HepG2 (cell line): Measurements from ENCODE around the gene DTX2.
"Not testable (repeated sequence)": the region's sequence is repeated elsewhere in the genome, so short reads cannot be mapped to it uniquely, and the experiment has no call there.

Experiments
- FOXP4 ChIP-seq: sonication (generic); formaldehyde crosslinking; IDR thresholded peaks from 2 replicates; pipeline ENCODE4 v1.4.0; 2020; ENCODE audit warnings: missing genetic modification reagents
- HNRNPK ChIP-seq: fragments of 200-400 bp; formaldehyde crosslinking; IDR thresholded peaks from 2 replicates; pipeline ENCODE4 v1.6.1; 2018; ENCODE audit warnings: low read length, low read depth, moderate library complexity, mild to moderate bottlenecking; ENCODE audit not compliant: poor library complexity, severe bottlenecking
- JUN ChIP-seq: sonication (generic); formaldehyde crosslinking; IDR thresholded peaks from 2 replicates; pipeline ENCODE4 v1.4.0; 2020; ENCODE audit warnings: mild to moderate bottlenecking, missing genetic modification reagents
- MBD4 ChIP-seq: IDR thresholded peaks from 2 replicates; pipeline ENCODE4 v1.6.1; 2012; ENCODE audit warnings: low read length, inconsistent platforms, borderline replicate concordance
- MTF1 ChIP-seq: sonication (generic); formaldehyde crosslinking; IDR thresholded peaks from 2 replicates; pipeline ENCODE4 v1.5.0; 2020; ENCODE audit warnings: missing genetic modification reagents
- POLR2AphosphoS5 ChIP-seq: IDR thresholded peaks from 2 replicates; pipeline ENCODE4 v1.6.1; 2012; ENCODE audit warnings: low read depth, low read length
- REST ChIP-seq, 2 experiments: IDR thresholded peaks; 2 replicates each; pipeline ENCODE4 v1.6.1; 2011 to 2012; ENCODE audit warnings: low read length in 2 of 2, borderline replicate concordance in 1 of 2, low read depth in 1 of 2, mild to moderate bottlenecking in 1 of 2, moderate library complexity in 1 of 2
- ZNF124 ChIP-seq: sonication (generic); formaldehyde crosslinking; IDR thresholded peaks from 2 replicates; pipeline ENCODE4 v1.4.0; 2020; ENCODE audit warnings: missing genetic modification reagents
- ZSCAN5A ChIP-seq: sonication (generic); formaldehyde crosslinking; IDR thresholded peaks from 2 replicates; pipeline ENCODE4 v1.8.0; 2022; ENCODE audit warnings: mild to moderate bottlenecking, missing genetic modification reagents, borderline replicate concordance
- TF ChIP-seq, protein P1 (sequence below): sonication (generic); formaldehyde crosslinking; IDR thresholded peaks from 2 replicates; pipeline ENCODE4 v1.5.0; 2020; ENCODE audit warnings: missing genetic modification reagents

DNA sequence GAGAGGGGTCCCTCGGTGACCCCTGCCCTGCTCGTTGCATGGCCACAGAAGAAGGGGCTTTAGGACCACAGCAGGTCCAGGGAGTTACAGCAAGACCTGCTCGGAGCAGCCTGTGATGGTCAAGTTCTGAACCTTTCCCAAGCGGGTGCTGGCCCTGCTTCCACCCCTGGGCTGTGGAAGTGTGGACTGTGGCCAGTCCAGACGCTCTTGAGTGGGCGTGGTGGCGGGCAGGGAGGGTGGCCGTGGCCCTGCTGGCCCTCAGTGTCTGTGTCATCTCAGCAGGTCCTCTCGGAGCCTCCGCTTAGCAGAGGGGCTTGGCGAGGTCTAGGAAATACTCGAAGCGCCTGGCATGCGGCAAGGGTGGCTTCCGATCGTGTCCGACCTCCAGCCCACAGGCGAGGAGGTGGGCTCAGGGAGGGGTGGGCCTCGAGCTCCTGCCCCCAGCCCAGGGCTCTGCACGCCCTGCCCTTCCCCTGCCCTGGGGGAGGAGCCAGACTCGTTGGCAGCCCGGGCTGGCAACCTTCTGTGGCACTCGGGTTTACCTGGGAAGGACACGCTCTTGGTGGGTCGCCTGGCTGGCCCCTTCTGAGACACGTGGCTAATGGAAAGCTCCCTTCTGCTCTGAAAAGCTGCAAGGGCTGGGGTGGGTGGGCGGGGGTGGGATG is 36.5 kb downstream of the DTX2 start:
- not testable (repeated sequence) for TF ChIP-seq HNRNPK; JUN; FOXP4 (CRISPR knock-in tag); POLR2AphosphoS5; REST (IDR thresholded peaks at IDR 0.05; ENCODE audit: borderline replicate concordance in 1 of 2, low read depth in 1 of 2, low read length in 2 of 2); MTF1 (CRISPR knock-in tag); MBD4; ZNF124 (CRISPR knock-in tag); ZSCAN5A (CRISPR knock-in tag)
- TF ChIP-seq, protein P1, sequence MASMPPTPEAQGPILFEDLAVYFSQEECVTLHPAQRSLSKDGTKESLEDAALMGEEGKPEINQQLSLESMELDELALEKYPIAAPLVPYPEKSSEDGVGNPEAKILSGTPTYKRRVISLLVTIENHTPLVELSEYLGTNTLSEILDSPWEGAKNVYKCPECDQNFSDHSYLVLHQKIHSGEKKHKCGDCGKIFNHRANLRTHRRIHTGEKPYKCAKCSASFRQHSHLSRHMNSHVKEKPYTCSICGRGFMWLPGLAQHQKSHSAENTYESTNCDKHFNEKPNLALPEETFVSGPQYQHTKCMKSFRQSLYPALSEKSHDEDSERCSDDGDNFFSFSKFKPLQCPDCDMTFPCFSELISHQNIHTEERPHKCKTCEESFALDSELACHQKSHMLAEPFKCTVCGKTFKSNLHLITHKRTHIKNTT, result not testable (repeated sequence)
